Measurements from ENCODE around the gene CCDC34.

DNA sequence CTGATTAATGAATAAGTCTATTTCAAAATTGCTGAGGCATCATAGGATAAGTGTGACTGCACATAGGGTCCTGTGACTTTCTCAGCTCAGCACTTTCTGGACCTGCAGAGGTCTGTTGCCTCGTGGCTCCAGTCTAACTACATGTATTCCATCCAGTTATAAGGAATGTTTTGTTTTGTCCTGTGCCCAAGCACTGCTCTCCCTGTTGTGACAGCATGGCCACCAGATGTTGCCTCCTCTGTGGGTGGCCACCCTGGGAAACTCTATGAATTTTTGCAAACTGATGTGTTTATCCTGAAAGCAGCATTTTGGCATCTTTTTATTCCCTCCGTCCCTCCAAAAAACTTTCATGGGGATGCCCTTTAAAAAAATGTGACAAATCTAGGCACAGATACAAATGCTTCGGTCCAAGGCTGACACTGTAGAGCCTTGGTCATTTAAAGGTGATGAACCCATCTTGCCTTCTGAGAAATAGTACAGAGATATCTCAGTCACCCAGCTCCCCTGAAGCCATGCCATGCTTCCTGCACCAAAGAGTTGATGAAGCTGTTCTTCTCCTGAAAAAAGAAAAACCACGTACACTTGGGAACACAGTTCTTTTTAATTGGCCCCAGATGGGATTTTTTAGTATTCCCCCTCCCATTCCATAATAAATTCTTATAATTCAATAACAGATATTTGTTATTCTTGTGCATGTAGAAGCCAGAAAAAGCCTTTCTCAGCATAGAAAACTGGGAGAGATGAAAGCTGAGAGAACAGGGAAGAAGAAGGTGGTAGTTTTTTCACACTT lies 72.6 kb downstream of the CCDC34 start:
- TF ChIP-seq CTCF (IDR thresholded peaks at IDR 0.05 in 4 of 5, conservative IDR thresholded peaks at IDR 0.05 in 1 of 5) = no peak
- TF ChIP-seq POLR2A (IDR thresholded peaks at IDR 0.05) = no peak
